K562 (cell line): ENCODE measurements around the gene CPT1B. TPM values are rescaled to one million over a fixed set of nuclear protein-coding genes. Genes with fewer than 3 reads are reported as not detected.

Source experiments
- ATAC-seq: fragments of 200-7000 bp; cut with Tn5 transposase; 3 replicates; pipeline ENCODE4 v1.9.1; 2020; ENCODE audit warnings: moderate library complexity
- BruUV-seq: library from RNA; stranded (reverse); fragments of 400-500 nt; replicated peaks from 2 replicates; lab custom pipeline; 2021; lab: Mats Ljungman, UMichigan
- CTCF ChIA-PET: fragments of 300-600 bp; formaldehyde crosslinking; extraction: SDS; loops from one replicate; lab custom pipeline; 2021; ENCODE audit warnings: low intra/inter-chr PET ratio; lab: Yijun Ruan, JAX
- POLR2A ChIA-PET: fragments of 300-600, 350-650 bp; sonication (Branson Sonifier 250); formaldehyde crosslinking; extraction: SDS; loops from one replicate; lab custom pipeline; 2021; ENCODE audit warnings: antibody characterized with exemption, inconsistent platforms; lab: Yijun Ruan, JAX
- DNase-seq, 4 experiments: peaks; one replicate each; pipeline versions ENCODE4 v3.0.0 to v3.0.0-alpha.2; 2011 to 2018; ENCODE audit warnings: low spot score in 3 of 4, mixed read lengths in 3 of 4; ENCODE audit errors: extremely low read depth in 1 of 4
- FAIRE-seq: peaks from 2 replicates; lab custom pipeline; 2011; peaks lifted over from hg19 to GRCh38; lab: Jason Lieb, UNC
- H2AFZ ChIP-seq: 2 replicates; pipeline ENCODE4 v1.6.0; 2011; ENCODE audit warnings: low read depth, low read length, control low read depth, inconsistent platforms
- H3K27ac ChIP-seq: fragments of 200-600 bp; 3 replicates; pipeline ENCODE4 v1.8.0; 2011; ENCODE audit warnings: low read depth, mild to moderate bottlenecking, control low read depth, inconsistent platforms, low read length, moderate library complexity, mixed read lengths; ENCODE audit errors: extremely low read depth
- H3K27me3 ChIP-seq, 2 experiments: fragments of 300-600 bp in 1 of 2; 2 replicates in 1 of 2; 3 replicates in 1 of 2; pipeline versions ENCODE4 v1.6.0 to v1.8.0; 2011; ENCODE audit warnings: inconsistent platforms in 2 of 2, low read length in 2 of 2, mild to moderate bottlenecking in 1 of 2, mixed read lengths in 1 of 2, moderate library complexity in 1 of 2; ENCODE audit not compliant: control insufficient read depth in 2 of 2, insufficient read depth in 2 of 2
- H3K36me3 ChIP-seq: fragments of 300-600 bp; 3 replicates; pipeline ENCODE4 v1.8.0; 2011; ENCODE audit warnings: mild to moderate bottlenecking, low read length, inconsistent platforms; ENCODE audit not compliant: control insufficient read depth, insufficient read depth
- H3K4me1 ChIP-seq, 2 experiments: fragments of 200-600 bp in 1 of 2; replicated peaks in 1 of 2; 2 replicates in 1 of 2; 3 replicates in 1 of 2; pipeline versions ENCODE4 v1.5.1 to v1.8.0; 2011; ENCODE audit warnings: inconsistent platforms in 2 of 2, low read length in 2 of 2, mild to moderate bottlenecking in 1 of 2, mixed read lengths in 1 of 2, moderate library complexity in 1 of 2; ENCODE audit not compliant: control insufficient read depth in 2 of 2, insufficient read depth in 2 of 2
- H3K4me2 ChIP-seq: 2 replicates; pipeline ENCODE4 v1.6.1; 2011; ENCODE audit warnings: low read length, control low read depth, inconsistent platforms, mixed read lengths; ENCODE audit not compliant: insufficient read depth
- H3K4me3 ChIP-seq: fragments of 200-600 bp; sonication (generic), shearing (Covaris generic); 2 replicates; pipeline ENCODE4 v1.5.1; 2016; ENCODE audit warnings: control low read depth, inconsistent platforms
- H3K79me2 ChIP-seq: fragments of 200-600 bp; 3 replicates; pipeline ENCODE4 v1.8.0; 2011; ENCODE audit warnings: low read length, inconsistent platforms; ENCODE audit not compliant: control insufficient read depth, insufficient read depth
- H3K9ac ChIP-seq, 2 experiments: 2 replicates each; pipeline versions ENCODE4 v1.6.0 to v1.6.1; 2011; ENCODE audit warnings: low read depth in 2 of 2, low read length in 2 of 2, control low read depth in 1 of 2, inconsistent platforms in 1 of 2, mild to moderate bottlenecking in 1 of 2, mixed read lengths in 1 of 2; ENCODE audit not compliant: insufficient read depth in 1 of 2
- H3K9me1 ChIP-seq: one replicate; pipeline ENCODE4 v1.6.0; 2011; ENCODE audit warnings: inconsistent platforms, mild to moderate bottlenecking, low read length, moderate library complexity; ENCODE audit not compliant: control insufficient read depth, insufficient read depth
- H3K9me3 ChIP-seq: replicated peaks from 2 replicates; pipeline ENCODE4 v1.5.1; 2011; ENCODE audit warnings: low read depth, low read length, inconsistent platforms; ENCODE audit not compliant: control insufficient read depth, insufficient read depth
- H4K20me1 ChIP-seq: replicated peaks from 2 replicates; pipeline ENCODE4 v1.6.1; 2011; ENCODE audit warnings: low read length, inconsistent platforms, mixed read lengths; ENCODE audit not compliant: control insufficient read depth, insufficient read depth
- CBFB ChIP-seq: sonication (generic); formaldehyde crosslinking; IDR thresholded peaks from 2 replicates; pipeline ENCODE4 v1.4.0; 2020; ENCODE audit warnings: mild to moderate bottlenecking, missing genetic modification reagents
- MIER1 ChIP-seq: fragments of 450-650 bp; IDR thresholded peaks from 2 replicates; pipeline ENCODE4 v1.6.1; 2016; ENCODE audit warnings: antibody characterized with exemption, mild to moderate bottlenecking, low read depth
- NFATC3 ChIP-seq: fragments of 450-650 bp; IDR thresholded peaks from 2 replicates; pipeline ENCODE4 v1.6.1; 2017; ENCODE audit warnings: mild to moderate bottlenecking
- NR3C1 ChIP-seq: sonication (generic); formaldehyde crosslinking; IDR thresholded peaks from 2 replicates; pipeline ENCODE4 v1.8.1; 2022; ENCODE audit warnings: missing genetic modification reagents
- OTX1 ChIP-seq: fragments of 450-650 bp; formaldehyde crosslinking; IDR thresholded peaks from 2 replicates; pipeline ENCODE4 v1.4.0; 2022; ENCODE audit warnings: mild to moderate bottlenecking
- POLR2A ChIP-seq: fragments of 450-650 bp; conservative IDR thresholded peaks from 2 replicates; pipeline ENCODE4 v1.6.1; 2016
- SAFB ChIP-seq: fragments of 200-400 bp; formaldehyde crosslinking; IDR thresholded peaks from 2 replicates; pipeline ENCODE4 v1.6.1; 2017; ENCODE audit warnings: low read depth, low read length, borderline replicate concordance
- ZNF318 ChIP-seq, 2 experiments: fragments of 450-650 bp; IDR thresholded peaks; 2 replicates each; pipeline ENCODE4 v1.6.1; 2016; ENCODE audit warnings: mild to moderate bottlenecking in 2 of 2, borderline replicate concordance in 1 of 2, low read depth in 1 of 2, moderate library complexity in 1 of 2
- ZNF444 ChIP-seq: fragments of 250-450 bp; sonication (Bioruptor Pico); IDR thresholded peaks from 2 replicates; pipeline ENCODE4 v1.4.0; 2020; ENCODE audit warnings: mild to moderate bottlenecking, moderate library complexity
- ZNF644 ChIP-seq: fragments of 200-800 bp; sonication (Bioruptor generic); IDR thresholded peaks from 2 replicates; pipeline ENCODE4 v1.6.1; 2016; ENCODE audit warnings: low read depth, missing genetic modification characterization, missing compliant biosample characterization
- WGBS: fragments of 100-300 bp; shearing (Covaris generic); methylation state at CpG from one replicate; pipeline ENCODE4 v1.1.6; 2016; ENCODE audit warnings: low coverage, mixed read lengths; ENCODE audit not compliant: insufficient coverage; ENCODE audit errors: missing lambda C conversion rate; 5-methylcytosine and 5-hydroxymethylcytosine counted together
- in situ Hi-C: fragments of 300-500 bp; cut with MboI; formaldehyde crosslinking; loops from 4 replicates; pipeline ENCODE4 v1.15.0; 2018; ENCODE audit warnings: inconsistent platforms, mixed read lengths
- intact Hi-C: fragments of 100-400 bp; cut with micrococcal nuclease; formaldehyde crosslinking; loops from 2 replicates; pipeline ENCODE4 v1.14.2; 2022
- polyA plus RNA-seq, 8 experiments: library from polyadenylated mRNA; depleted of rRNA in 4 of 8; stranded (reverse) in 5 of 8; unstranded in 3 of 8; fragments of >200 nt; fragmentation: Nextera tagmentation in 2 of 8; fragmentation: Illumina TruSeq in 1 of 8; extraction: Ambion mirVana in 2 of 8; extraction: Trizol in 1 of 8; gene quantifications; 2 replicates each; pipeline versions ENCODE4 v1.2.1 to v1.2.3, GENCODE V29; 2011 to 2014; ENCODE audit warnings: inconsistent platforms in 1 of 8, missing spikeins in 1 of 8
- total RNA-seq, 7 experiments: library from RNA; depleted of rRNA in 6 of 7; stranded (reverse); fragments of >200 nt in 6 of 7; fragmentation: Illumina TruSeq in 2 of 7; extraction: Trizol in 2 of 7; gene quantifications; 2 replicates each; pipeline versions ENCODE4 v1.2.1 to v1.2.3, GENCODE V29; 2011 to 2021; ENCODE audit warnings: low replicate concordance in 1 of 7
- TF ChIP-seq, protein P1 (sequence below), 2 experiments: fragments of 150-350 bp in 1 of 2; IDR thresholded peaks; 2 replicates each; pipeline ENCODE4 v1.6.1; 2012 to 2016; ENCODE audit warnings: low read depth in 2 of 2, low read length in 2 of 2, mild to moderate bottlenecking in 1 of 2, moderate library complexity in 1 of 2

Gene CPT1B
- total and polyA plus RNA-seq, 9 of the 15 experiments (the other 6 are each of a cell fraction or from before 2014, with no cell fraction given): 0.35 to 6.1 (median 2.6) TPM

- FAIRE-seq (no peak), DNase-seq (peak; percentile 58 to 87 (median 83)), ATAC-seq (peak; percentile 94)
- Histone ChIP-seq H3K79me2 (no peaks in the 10 kb centered on the region), H3K27ac (no peak overlapping the region), H3K9me1 (no peaks in the 10 kb centered on the region), H3K27me3 (peaks cover 9 to 43% of the 10 kb centered on the region in 2 experiments; a peak in 3 of 5 replicates), H3K9me3 (no peaks in the 10 kb centered on the region), H3K4me1 (peaks cover 0 to 13% of the 10 kb centered on the region in 2 experiments; a peak in 2 of 5 replicates), H3K9ac (no peak overlapping the region), H3K4me2 (no peak overlapping the region), H3K4me3 (no peak overlapping the region), H2AFZ (no peak overlapping the region), H4K20me1 (peaks cover 3% of the 10 kb centered on the region; the same call in 1 of the 2 replicates), H3K36me3 (no peaks in the 10 kb centered on the region)
- intact Hi-C loops (no loop called here), in situ Hi-C loops (no loop called here)
- no TSS peak for BruUV-seq
- ChIA-PET CTCF (no interaction called here), POLR2A (interaction anchor here (0.7 kb wide), 2 partner anchors 47 to 77 kb away, joined by 3 read pairs; no protein-coding TSS in a partner anchor)
- 29% methylated on average over 18 of the region's 52 CpGs for WGBS
- TF ChIP-seq ZNF644 (tag) (peak; percentile 80; the same call in 1 of the 2 replicates), ZNF444 (CRISPR knock-in tag) (no peak), NR3C1 (CRISPR knock-in tag) (peak; percentile 99), ZNF318 (IDR thresholded peaks at IDR 0.05; ENCODE audit: borderline replicate concordance in 1 of 2, low read depth in 1 of 2) (no peak), SAFB (no peak), CBFB (CRISPR knock-in tag) (no peak), MIER1 (peak; percentile 96), POLR2A (no peak), OTX1 (no peak), NFATC3 (no peak)
- TF ChIP-seq, protein P1, sequence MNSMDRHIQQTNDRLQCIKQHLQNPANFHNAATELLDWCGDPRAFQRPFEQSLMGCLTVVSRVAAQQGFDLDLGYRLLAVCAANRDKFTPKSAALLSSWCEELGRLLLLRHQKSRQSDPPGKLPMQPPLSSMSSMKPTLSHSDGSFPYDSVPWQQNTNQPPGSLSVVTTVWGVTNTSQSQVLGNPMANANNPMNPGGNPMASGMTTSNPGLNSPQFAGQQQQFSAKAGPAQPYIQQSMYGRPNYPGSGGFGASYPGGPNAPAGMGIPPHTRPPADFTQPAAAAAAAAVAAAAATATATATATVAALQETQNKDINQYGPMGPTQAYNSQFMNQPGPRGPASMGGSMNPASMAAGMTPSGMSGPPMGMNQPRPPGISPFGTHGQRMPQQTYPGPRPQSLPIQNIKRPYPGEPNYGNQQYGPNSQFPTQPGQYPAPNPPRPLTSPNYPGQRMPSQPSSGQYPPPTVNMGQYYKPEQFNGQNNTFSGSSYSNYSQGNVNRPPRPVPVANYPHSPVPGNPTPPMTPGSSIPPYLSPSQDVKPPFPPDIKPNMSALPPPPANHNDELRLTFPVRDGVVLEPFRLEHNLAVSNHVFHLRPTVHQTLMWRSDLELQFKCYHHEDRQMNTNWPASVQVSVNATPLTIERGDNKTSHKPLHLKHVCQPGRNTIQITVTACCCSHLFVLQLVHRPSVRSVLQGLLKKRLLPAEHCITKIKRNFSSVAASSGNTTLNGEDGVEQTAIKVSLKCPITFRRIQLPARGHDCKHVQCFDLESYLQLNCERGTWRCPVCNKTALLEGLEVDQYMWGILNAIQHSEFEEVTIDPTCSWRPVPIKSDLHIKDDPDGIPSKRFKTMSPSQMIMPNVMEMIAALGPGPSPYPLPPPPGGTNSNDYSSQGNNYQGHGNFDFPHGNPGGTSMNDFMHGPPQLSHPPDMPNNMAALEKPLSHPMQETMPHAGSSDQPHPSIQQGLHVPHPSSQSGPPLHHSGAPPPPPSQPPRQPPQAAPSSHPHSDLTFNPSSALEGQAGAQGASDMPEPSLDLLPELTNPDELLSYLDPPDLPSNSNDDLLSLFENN (IDR thresholded peaks at IDR 0.05; ENCODE audit: low read depth in 2 of 2, low read length in 2 of 2): no peak
These were observed 21.7 kb upstream of the CPT1B start for GRCh38 chr22:50599816-50600455.
